Skeletal muscle satellite cell (primary cell): ENCODE data around the gene ADAMTSL4. TPM values are rescaled to one million over a fixed set of nuclear protein-coding genes. Genes with fewer than 3 reads are reported as not detected.

Experiments used
- H3K27me3 ChIP-seq: 2 replicates; pipeline ENCODE4 v1.7.0; 2013; ENCODE audit warnings: low read length; ENCODE audit not compliant: control insufficient read depth, insufficient read depth
- H3K36me3 ChIP-seq: 2 replicates; pipeline ENCODE4 v1.7.0; 2013; ENCODE audit warnings: mild to moderate bottlenecking, control low read depth, low read length; ENCODE audit not compliant: insufficient read depth
- H3K4me1 ChIP-seq: 2 replicates; pipeline ENCODE4 v1.7.0; 2013; ENCODE audit warnings: low read length; ENCODE audit not compliant: control insufficient read depth, insufficient read depth
- H3K4me2 ChIP-seq: 2 replicates; pipeline ENCODE4 v1.7.0; 2013; ENCODE audit warnings: mild to moderate bottlenecking, low read length
- H3K4me3 ChIP-seq: 2 replicates; pipeline ENCODE4 v1.7.0; 2013; ENCODE audit warnings: low read length
- H3K9ac ChIP-seq: 2 replicates; pipeline ENCODE4 v1.7.0; 2013; ENCODE audit warnings: mild to moderate bottlenecking, low read depth, low read length, moderate library complexity
- H3K9me3 ChIP-seq: replicated peaks from 2 replicates; pipeline ENCODE4 v1.7.0; 2013; ENCODE audit warnings: mild to moderate bottlenecking, control low read depth, low read length
- small RNA-seq: library from RNA; depleted of rRNA; stranded (forward); fragments of <200 nt; gene quantifications from one replicate; pipeline ENCODE3, GENCODE V24; 2012

Gene ADAMTSL4

GRCh38 chr1:150609732-150610131 lies 60.5 kb downstream of the ADAMTSL4 start:
- Histone ChIP-seq H3K4me2 (no peak overlapping the region), H3K4me1 (peaks cover 45% of the 10 kb centered on the region), H3K36me3 (no peaks in the 10 kb centered on the region), H3K9ac (peak overlapping the region; percentile 37), H3K4me3 (no peak overlapping the region), H3K9me3 (no peaks in the 10 kb centered on the region), H3K27me3 (no peaks in the 10 kb centered on the region)

Small RNAs within 50 kb of the gene (small RNA-seq; reads per million reads assigned to genes)
- gene MIR4257 (not detected), gene RF00015 (not detected), gene RF00561 (not detected), gene RN7SL473P (not detected), gene RN7SL600P (not detected)
